HepG2 (cell line): ENCODE measurements around the gene LRPPRC. TPM values are rescaled to one million over a fixed set of nuclear protein-coding genes. Genes with fewer than 3 reads are reported as not detected.
A peak's percentile ranks its signal among the peaks of the same experiment; 100 is the strongest.

Source experiments
- CBFB ChIP-seq: sonication (generic); formaldehyde crosslinking; IDR thresholded peaks from 2 replicates; pipeline ENCODE4 v1.4.0; 2020; ENCODE audit warnings: missing genetic modification reagents
- CBX2 ChIP-seq, 2 experiments: fragments of 200-600 bp in 1 of 2; sonication (generic); formaldehyde crosslinking in 1 of 2; IDR thresholded peaks; 2 replicates each; pipeline versions ENCODE4 v1.7.0 to v1.8.1; 2018 to 2022; ENCODE audit warnings: low read depth in 2 of 2, low read length in 1 of 2, mild to moderate bottlenecking in 1 of 2, missing genetic modification reagents in 1 of 2
- CEBPB ChIP-seq: IDR thresholded peaks from 2 replicates; pipeline ENCODE4 v1.6.1; 2011; ENCODE audit warnings: low read depth, low read length, improper control_type of control experiment, borderline replicate concordance
- CEBPG ChIP-seq: IDR thresholded peaks from 2 replicates; pipeline ENCODE4 v1.6.1; 2016
- GATAD2A ChIP-seq: IDR thresholded peaks from 2 replicates; pipeline ENCODE4 v1.6.1; 2016
- HDAC2 ChIP-seq: sonication (generic); formaldehyde crosslinking; IDR thresholded peaks from 2 replicates; pipeline ENCODE4 v1.4.0; 2020; ENCODE audit warnings: missing genetic modification reagents
- MEIS1 ChIP-seq: sonication (generic); formaldehyde crosslinking; IDR thresholded peaks from 2 replicates; pipeline ENCODE4 v1.9.0; 2021; ENCODE audit warnings: mild to moderate bottlenecking, missing genetic modification reagents, moderate library complexity, borderline replicate concordance
- MTF1 ChIP-seq: sonication (generic); formaldehyde crosslinking; IDR thresholded peaks from 2 replicates; pipeline ENCODE4 v1.5.0; 2020; ENCODE audit warnings: missing genetic modification reagents
- MXI1 ChIP-seq: IDR thresholded peaks from 3 replicates; pipeline ENCODE4 v1.6.1; 2012; ENCODE audit warnings: low read depth, low read length, inconsistent platforms, borderline replicate concordance
- NBN ChIP-seq: fragments of 450-650 bp; conservative IDR thresholded peaks from 2 replicates; pipeline ENCODE4 v1.6.1; 2017
- NCOA2 ChIP-seq: sonication (generic); formaldehyde crosslinking; IDR thresholded peaks from 2 replicates; pipeline ENCODE4 v1.8.0; 2022; ENCODE audit warnings: inconsistent platforms
- SRSF4 ChIP-seq: fragments of 200-400 bp; formaldehyde crosslinking; IDR thresholded peaks from one replicate; pipeline ENCODE4 v1.6.1; 2018; ENCODE audit warnings: mild to moderate bottlenecking, low read depth, low read length, moderate library complexity; ENCODE audit not compliant: poor library complexity, severe bottlenecking
- ZFP82 ChIP-seq: sonication (generic); formaldehyde crosslinking; IDR thresholded peaks from 2 replicates; pipeline ENCODE4 v1.5.1; 2020; ENCODE audit warnings: mild to moderate bottlenecking, missing genetic modification reagents, borderline replicate concordance
- ZMYM2 ChIP-seq: sonication (generic); formaldehyde crosslinking; IDR thresholded peaks from 2 replicates; pipeline ENCODE4 v1.8.0; 2022; ENCODE audit warnings: mild to moderate bottlenecking, missing genetic modification reagents
- ZNF180 ChIP-seq: sonication (generic); formaldehyde crosslinking; IDR thresholded peaks from 2 replicates; pipeline ENCODE4 v1.4.0; 2020; ENCODE audit warnings: low read depth, missing genetic modification reagents, borderline replicate concordance
- ZNF282 ChIP-seq: fragments of 450-650 bp; IDR thresholded peaks from 2 replicates; pipeline ENCODE4 v1.6.1; 2018; ENCODE audit not compliant: partially characterized antibody
- ZNF672 ChIP-seq: sonication (generic); formaldehyde crosslinking; IDR thresholded peaks from 2 replicates; pipeline ENCODE4 v1.8.1; 2022; ENCODE audit warnings: missing genetic modification reagents
- ZNF879 ChIP-seq: sonication (generic); formaldehyde crosslinking; IDR thresholded peaks from 2 replicates; pipeline ENCODE4 v1.8.1; 2023; ENCODE audit warnings: missing genetic modification reagents
- polyA plus RNA-seq, 8 experiments: library from polyadenylated mRNA; depleted of rRNA in 3 of 8; stranded (reverse) in 7 of 8; unstranded in 1 of 8; fragments of >200 nt; fragmentation: Illumina TruSeq in 4 of 8; extraction: Trizol in 4 of 8; gene quantifications; 2 replicates each; pipeline versions ENCODE4 v1.2.1 to v1.2.3, GENCODE V29; 2011 to 2016; ENCODE audit warnings: low read depth in 4 of 8, missing spikeins in 1 of 8, mixed read lengths in 1 of 8; ENCODE audit not compliant: insufficient read depth in 1 of 8
- total RNA-seq, 5 experiments: library from RNA; depleted of rRNA; stranded (reverse); fragments of >200 nt; fragmentation: Illumina TruSeq; extraction: Trizol; gene quantifications; 2 replicates each; pipeline ENCODE4 v1.2.3, GENCODE V29; 2016; ENCODE audit warnings: low read depth in 1 of 5
- TF ChIP-seq, protein P1 (sequence below), 2 experiments: sonication (generic) in 1 of 2; formaldehyde crosslinking in 1 of 2; IDR thresholded peaks; 2 replicates each; pipeline versions ENCODE4 v1.4.0 to v1.6.1; 2018 to 2020; ENCODE audit warnings: missing genetic modification reagents in 2 of 2, borderline replicate concordance in 1 of 2, low read depth in 1 of 2, mild to moderate bottlenecking in 1 of 2, missing biosample characterization in 1 of 2
- TF ChIP-seq, protein P2 (sequence below): sonication (generic); formaldehyde crosslinking; IDR thresholded peaks from 2 replicates; pipeline ENCODE4 v1.5.0; 2020; ENCODE audit warnings: mild to moderate bottlenecking, missing genetic modification reagents
- TF ChIP-seq, protein P3 (sequence below): sonication (generic); formaldehyde crosslinking; IDR thresholded peaks from 2 replicates; pipeline ENCODE4 v1.4.0; 2020; ENCODE audit warnings: missing genetic modification reagents

Gene LRPPRC
- total and polyA plus RNA-seq, 2 of the 13 experiments (the other 11 are each of a cell fraction or from before 2014, with no cell fraction given), result 117 to 167 TPM

DNA sequence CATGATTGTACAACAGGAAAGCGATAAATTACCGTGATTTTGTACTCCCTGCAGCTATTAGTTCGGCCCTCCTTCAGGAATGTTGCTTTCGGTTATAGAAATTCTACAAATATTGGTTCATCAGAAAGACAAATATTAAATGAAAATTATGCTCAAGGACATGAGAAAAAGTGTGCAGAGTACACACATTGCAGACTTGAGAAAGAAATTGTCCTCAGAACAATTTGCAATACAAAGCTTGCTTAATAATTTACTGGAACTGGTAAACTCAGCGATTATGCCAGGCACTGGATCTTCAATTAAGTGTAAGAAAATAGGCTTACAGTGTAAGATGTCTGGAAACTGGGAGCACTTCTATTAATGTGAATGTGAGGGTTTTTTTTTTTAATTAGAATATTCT, 111.1 kb downstream of the LRPPRC start (continued):
- TF ChIP-seq, protein P1, sequence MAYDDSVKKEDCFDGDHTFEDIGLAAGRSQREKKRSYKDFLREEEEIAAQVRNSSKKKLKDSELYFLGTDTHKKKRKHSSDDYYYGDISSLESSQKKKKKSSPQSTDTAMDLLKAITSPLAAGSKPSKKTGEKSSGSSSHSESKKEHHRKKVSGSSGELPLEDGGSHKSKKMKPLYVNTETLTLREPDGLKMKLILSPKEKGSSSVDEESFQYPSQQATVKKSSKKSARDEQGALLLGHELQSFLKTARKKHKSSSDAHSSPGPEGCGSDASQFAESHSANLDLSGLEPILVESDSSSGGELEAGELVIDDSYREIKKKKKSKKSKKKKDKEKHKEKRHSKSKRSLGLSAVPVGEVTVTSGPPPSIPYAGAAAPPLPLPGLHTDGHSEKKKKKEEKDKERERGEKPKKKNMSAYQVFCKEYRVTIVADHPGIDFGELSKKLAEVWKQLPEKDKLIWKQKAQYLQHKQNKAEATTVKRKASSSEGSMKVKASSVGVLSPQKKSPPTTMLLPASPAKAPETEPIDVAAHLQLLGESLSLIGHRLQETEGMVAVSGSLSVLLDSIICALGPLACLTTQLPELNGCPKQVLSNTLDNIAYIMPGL (CRISPR knock-in tag; IDR thresholded peaks at IDR 0.05; ENCODE audit: borderline replicate concordance in 1 of 2, low read depth in 1 of 2), result no peak; a peak in 1 of 4 replicates
- TF ChIP-seq MTF1 (CRISPR knock-in tag) (no peak), ZMYM2 (CRISPR knock-in tag) (no peak), CBX2 (IDR thresholded peaks at IDR 0.05; ENCODE audit: low read depth, low read length) (no peak), CBX2 (CRISPR knock-in tag; IDR thresholded peaks at IDR 0.05; ENCODE audit: low read depth) (no peak), SRSF4 (no peak), ZNF672 (CRISPR knock-in tag) (no peak), CBFB (CRISPR knock-in tag) (no peak), ZNF180 (CRISPR knock-in tag) (no peak), MEIS1 (CRISPR knock-in tag) (no peak), CEBPG (peak; percentile 16; the same call in 1 of the 2 replicates), ZNF879 (no peak), HDAC2 (0 out of 2 replicates have a peak, but pooled peaks have one; percentile 14), GATAD2A (peak; percentile 56; the same call in 1 of the 2 replicates), NBN (no peak), ZFP82 (CRISPR knock-in tag) (no peak), NCOA2 (CRISPR knock-in tag) (peak; percentile 52; the same call in 1 of the 2 replicates), MXI1 (no peak), ZNF282 (no peak), CEBPB (peak; percentile 69; the same call in 1 of the 2 replicates)
- TF ChIP-seq, protein P2, sequence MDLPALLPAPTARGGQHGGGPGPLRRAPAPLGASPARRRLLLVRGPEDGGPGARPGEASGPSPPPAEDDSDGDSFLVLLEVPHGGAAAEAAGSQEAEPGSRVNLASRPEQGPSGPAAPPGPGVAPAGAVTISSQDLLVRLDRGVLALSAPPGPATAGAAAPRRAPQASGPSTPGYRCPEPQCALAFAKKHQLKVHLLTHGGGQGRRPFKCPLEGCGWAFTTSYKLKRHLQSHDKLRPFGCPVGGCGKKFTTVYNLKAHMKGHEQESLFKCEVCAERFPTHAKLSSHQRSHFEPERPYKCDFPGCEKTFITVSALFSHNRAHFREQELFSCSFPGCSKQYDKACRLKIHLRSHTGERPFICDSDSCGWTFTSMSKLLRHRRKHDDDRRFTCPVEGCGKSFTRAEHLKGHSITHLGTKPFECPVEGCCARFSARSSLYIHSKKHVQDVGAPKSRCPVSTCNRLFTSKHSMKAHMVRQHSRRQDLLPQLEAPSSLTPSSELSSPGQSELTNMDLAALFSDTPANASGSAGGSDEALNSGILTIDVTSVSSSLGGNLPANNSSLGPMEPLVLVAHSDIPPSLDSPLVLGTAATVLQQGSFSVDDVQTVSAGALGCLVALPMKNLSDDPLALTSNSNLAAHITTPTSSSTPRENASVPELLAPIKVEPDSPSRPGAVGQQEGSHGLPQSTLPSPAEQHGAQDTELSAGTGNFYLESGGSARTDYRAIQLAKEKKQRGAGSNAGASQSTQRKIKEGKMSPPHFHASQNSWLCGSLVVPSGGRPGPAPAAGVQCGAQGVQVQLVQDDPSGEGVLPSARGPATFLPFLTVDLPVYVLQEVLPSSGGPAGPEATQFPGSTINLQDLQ, result no peak
- TF ChIP-seq, protein P3, sequence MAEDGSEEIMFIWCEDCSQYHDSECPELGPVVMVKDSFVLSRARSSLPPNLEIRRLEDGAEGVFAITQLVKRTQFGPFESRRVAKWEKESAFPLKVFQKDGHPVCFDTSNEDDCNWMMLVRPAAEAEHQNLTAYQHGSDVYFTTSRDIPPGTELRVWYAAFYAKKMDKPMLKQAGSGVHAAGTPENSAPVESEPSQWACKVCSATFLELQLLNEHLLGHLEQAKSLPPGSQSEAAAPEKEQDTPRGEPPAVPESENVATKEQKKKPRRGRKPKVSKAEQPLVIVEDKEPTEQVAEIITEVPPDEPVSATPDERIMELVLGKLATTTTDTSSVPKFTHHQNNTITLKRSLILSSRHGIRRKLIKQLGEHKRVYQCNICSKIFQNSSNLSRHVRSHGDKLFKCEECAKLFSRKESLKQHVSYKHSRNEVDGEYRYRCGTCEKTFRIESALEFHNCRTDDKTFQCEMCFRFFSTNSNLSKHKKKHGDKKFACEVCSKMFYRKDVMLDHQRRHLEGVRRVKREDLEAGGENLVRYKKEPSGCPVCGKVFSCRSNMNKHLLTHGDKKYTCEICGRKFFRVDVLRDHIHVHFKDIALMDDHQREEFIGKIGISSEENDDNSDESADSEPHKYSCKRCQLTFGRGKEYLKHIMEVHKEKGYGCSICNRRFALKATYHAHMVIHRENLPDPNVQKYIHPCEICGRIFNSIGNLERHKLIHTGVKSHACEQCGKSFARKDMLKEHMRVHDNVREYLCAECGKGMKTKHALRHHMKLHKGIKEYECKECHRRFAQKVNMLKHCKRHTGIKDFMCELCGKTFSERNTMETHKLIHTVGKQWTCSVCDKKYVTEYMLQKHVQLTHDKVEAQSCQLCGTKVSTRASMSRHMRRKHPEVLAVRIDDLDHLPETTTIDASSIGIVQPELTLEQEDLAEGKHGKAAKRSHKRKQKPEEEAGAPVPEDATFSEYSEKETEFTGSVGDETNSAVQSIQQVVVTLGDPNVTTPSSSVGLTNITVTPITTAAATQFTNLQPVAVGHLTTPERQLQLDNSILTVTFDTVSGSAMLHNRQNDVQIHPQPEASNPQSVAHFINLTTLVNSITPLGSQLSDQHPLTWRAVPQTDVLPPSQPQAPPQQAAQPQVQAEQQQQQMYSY (CRISPR knock-in tag), result no peak
